GM12878 (cell line): ENCODE results near the gene RAF1.

Experiments used
- CTCF ChIP-seq, 3 experiments: IDR thresholded peaks in 2 of 3; conservative IDR thresholded peaks in 1 of 3; 2 replicates each; pipeline ENCODE4 v1.5.1; 2011; ENCODE audit warnings: low read depth in 3 of 3, low read length in 3 of 3, mild to moderate bottlenecking in 3 of 3, control low read depth in 2 of 3, moderate library complexity in 2 of 3, inconsistent platforms in 1 of 3, mixed read lengths in 1 of 3; ENCODE audit not compliant: control insufficient read depth in 2 of 3, insufficient read depth in 1 of 3; ENCODE audit errors: extremely low read depth in 1 of 3
- JUND ChIP-seq: IDR thresholded peaks from 2 replicates; pipeline ENCODE4 v1.6.1; 2012; ENCODE audit warnings: low read depth, mild to moderate bottlenecking, low read length, improper control_type of control experiment, moderate library complexity
- POLR2A ChIP-seq: IDR thresholded peaks from 2 replicates; pipeline ENCODE4 v1.6.1; 2011; ENCODE audit warnings: low read depth, mild to moderate bottlenecking, low read length

DNA sequence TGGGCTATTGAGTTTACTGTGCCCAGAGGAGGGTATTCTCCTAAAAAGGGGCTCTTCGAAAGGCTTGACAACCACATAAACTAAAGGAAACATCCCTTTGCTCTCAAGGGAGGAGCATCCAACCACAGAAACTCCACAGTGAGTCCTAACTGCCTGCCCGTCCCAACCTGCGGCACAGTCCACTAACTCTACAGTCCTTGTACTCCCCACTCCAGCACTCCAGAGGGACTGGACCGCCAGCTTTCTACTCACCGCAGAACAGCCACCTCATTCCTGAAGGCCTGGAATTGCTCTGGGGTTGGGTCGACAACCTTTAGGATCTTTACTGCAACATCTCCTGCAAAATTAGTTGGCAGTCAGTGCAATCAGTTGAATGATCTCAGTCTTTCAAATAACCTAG is 72.5 kb downstream of the RAF1 start:
- TF ChIP-seq CTCF (IDR thresholded peaks at IDR 0.05 in 2 of 3, conservative IDR thresholded peaks at IDR 0.05 in 1 of 3; ENCODE audit: control insufficient read depth in 2 of 3, extremely low read depth in 1 of 3, insufficient read depth in 1 of 3, low read depth in 3 of 3, low read length in 3 of 3) (no peak), POLR2A (no peak), JUND (no peak)
